ENCODE measurements around the gene BSCL2. TPM values are rescaled to one million over a fixed set of nuclear protein-coding genes. Genes with fewer than 3 reads are reported as not detected.

Gene BSCL2
- total RNA-seq, 2 donors from 2014 or later, result 36.5 to 65.5 TPM

DNA sequence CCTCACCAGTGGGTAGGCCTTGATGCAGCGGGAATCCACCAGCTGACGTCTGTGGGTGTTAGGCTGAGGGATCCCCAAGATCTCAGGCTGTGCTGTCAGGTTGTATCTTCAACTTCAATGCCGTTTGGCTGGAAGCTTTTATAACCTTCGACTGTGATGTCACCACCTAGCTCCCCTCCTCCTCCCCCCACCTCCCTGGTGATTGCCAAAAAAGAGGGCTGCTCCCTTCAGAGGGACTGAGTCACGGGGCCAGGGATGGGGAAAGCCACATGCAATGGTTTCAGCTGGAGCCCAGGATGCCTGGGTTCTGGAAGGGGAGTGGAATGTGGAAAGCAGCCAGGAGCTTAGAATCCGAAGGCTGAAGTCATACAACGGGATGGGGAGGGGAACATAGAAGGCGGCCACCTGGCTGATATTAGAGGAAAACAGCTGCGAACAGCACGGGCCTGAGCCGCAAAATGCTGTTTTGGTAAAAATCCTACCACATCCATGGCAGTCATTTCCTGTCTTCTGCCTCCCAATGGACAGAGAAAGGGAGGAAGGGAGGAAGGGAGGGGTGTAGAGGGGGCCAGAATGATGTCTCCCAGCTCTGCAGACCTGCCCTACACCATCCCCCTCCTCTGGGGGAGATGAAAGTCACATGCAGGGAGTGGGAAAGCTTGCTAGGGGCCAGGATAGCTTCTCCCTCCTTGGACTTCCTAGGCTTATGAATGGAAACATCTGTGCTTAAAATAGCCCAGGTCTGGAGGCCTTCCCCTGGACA is 17.6 kb downstream of the BSCL2 start, which contains the start of gene LRRN4CL:
Gene LRRN4CL (minus strand): TSS at position 110 of the 763 bp plus-strand sequence. CDS start 1,022 bp downstream, outside the sequence.
- intact Hi-C loops (cut with DNase I), result loop anchor here (10.0 kb wide), 2 partner anchors 95 to 295 kb away; partner anchors contain the start of gene TUT1
- TF ChIP-seq, protein P1, sequence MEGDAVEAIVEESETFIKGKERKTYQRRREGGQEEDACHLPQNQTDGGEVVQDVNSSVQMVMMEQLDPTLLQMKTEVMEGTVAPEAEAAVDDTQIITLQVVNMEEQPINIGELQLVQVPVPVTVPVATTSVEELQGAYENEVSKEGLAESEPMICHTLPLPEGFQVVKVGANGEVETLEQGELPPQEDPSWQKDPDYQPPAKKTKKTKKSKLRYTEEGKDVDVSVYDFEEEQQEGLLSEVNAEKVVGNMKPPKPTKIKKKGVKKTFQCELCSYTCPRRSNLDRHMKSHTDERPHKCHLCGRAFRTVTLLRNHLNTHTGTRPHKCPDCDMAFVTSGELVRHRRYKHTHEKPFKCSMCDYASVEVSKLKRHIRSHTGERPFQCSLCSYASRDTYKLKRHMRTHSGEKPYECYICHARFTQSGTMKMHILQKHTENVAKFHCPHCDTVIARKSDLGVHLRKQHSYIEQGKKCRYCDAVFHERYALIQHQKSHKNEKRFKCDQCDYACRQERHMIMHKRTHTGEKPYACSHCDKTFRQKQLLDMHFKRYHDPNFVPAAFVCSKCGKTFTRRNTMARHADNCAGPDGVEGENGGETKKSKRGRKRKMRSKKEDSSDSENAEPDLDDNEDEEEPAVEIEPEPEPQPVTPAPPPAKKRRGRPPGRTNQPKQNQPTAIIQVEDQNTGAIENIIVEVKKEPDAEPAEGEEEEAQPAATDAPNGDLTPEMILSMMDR (IDR thresholded peaks at IDR 0.05), result no peak
- Histone ChIP-seq H3K9ac (ENCODE audit: low read depth in 2 of 2, low read length in 2 of 2) (peak within 1 kb of the TSS; percentile 32 to 43), H3K27ac (peak within 1 kb of the TSS; percentile 32), H3K36me3 (no peaks in the 10 kb centered on the region), H3K9me3 (no peaks in the 10 kb centered on the region), H3K27me3 (peaks cover 8% of the 10 kb centered on the region), H3K4me1 (no peaks in the 10 kb centered on the region), H3K4me3 (peak within 1 kb of the TSS; percentile 10)
- peak; percentile 56 for DNase-seq

DNA sequence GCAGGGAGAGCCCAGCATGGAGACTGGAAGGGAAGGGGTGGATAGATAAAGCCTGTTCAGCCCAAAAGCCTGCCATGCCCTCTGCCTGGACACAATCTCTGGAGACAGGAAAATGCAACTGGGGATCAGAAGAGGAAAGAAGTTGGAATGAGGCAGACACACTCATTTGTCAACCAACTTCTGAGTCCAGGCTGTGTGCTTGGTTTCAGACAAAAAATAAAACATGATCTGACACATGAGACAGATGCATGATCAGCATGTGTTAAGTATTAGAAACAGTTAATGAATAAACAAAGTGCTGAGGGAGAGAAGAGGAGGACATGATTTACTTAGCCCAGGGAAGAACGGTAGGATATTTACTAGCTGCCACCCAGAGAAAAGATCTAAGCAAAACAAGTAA is 18.7 kb downstream of the BSCL2 start:
- Histone ChIP-seq H3K9ac (ENCODE audit: low read depth in 2 of 2, low read length in 2 of 2) (peak overlapping the region in 1 of 2 donors; percentile 32), H3K9me3 (no peaks in the 10 kb centered on the region), H3K27ac (peak overlapping the region; percentile 32), H3K4me1 (no peaks in the 10 kb centered on the region), H3K4me3 (peak overlapping the region; percentile 10), H3K36me3 (no peaks in the 10 kb centered on the region), H3K27me3 (peaks cover 8% of the 10 kb centered on the region)
- DNase-seq, result no peak
- intact Hi-C loops (cut with DNase I), result no loop called here
- TF ChIP-seq, protein P1 (IDR thresholded peaks at IDR 0.05), result no peak

DNA sequence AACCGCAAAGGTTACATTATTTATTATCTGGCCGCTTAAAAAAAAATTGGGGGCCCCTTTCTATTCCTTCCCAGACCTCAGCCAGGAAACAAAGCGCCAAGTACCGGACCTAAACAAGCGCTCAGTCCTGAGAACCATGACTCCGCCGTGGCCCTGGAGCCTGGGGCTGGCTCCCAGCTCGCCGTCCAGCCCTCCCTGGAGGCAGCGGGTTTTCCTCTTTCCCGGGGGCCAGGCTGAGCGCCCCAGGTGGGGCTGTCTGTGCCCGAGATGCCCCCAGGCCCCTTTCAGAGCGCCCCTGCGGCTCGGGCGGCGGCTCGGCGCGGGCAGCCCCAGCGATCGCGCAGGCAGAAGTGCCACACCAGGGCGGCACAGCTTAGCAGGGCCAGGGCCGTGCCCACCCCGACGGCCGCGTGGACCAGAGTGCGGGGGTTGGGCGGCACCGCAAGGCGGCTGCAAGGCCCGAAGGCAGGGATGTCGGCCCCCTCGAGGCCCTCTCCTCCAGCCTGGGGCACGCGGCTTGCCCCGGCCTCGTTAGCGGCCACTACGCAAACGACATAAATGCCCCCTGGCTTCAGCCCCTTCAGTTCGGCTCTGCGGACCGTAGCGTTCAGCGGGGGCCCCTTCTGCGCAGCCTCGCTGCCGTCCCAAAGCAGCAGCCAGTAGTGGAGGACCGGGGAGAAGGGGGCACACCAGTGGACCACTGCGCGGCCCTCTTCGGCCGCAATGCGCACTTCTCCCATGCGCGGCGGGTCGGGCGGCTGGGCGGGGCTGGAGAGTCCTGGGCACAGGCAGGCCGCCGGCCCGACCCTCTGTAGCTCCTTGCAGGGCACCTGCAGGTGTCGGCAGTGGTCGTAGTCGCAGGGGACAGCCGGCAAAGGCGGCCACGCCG is 19.5 kb downstream of the BSCL2 start:
- peaks cover 8% of the 10 kb centered on the region for H3K27me3 ChIP-seq
- H3K36me3 ChIP-seq, result no peaks in the 10 kb centered on the region
- H3K9ac ChIP-seq (ENCODE audit: low read depth in 2 of 2, low read length in 2 of 2), result peak overlapping the region; percentile 12 to 32
- H3K4me3 ChIP-seq, result peak overlapping the region; percentile 10
- DNase-seq, result no peak
- intact Hi-C loops (cut with DNase I), result no loop called here
- no peaks in the 10 kb centered on the region for H3K9me3 ChIP-seq
- peak overlapping the region; percentile 32 for H3K27ac ChIP-seq
- H3K4me1 ChIP-seq, result no peaks in the 10 kb centered on the region
- TF ChIP-seq, protein P1 (IDR thresholded peaks at IDR 0.05), result no peak

DNA sequence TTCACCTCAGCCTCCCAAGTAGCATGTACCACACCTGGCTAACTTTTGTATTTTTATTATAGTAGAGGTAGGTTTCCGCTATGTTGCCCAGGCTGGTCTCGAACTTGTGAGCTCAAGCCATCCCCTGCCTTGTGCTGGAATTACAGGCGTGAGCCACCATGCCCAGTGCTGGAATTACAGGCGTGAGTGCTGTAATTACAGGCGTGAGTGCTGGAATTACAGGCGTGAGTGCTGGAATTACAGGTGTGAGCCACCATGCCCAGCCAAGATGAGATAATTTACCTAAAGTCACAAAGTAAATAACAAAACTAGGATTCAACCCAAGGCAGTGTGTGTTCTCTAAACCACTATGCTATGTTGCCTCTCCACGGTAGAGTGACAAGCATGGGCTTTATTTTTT is 24.7 kb downstream of the BSCL2 start:
- no peak overlapping the region for H3K27ac ChIP-seq
- no peak overlapping the region for H3K9ac ChIP-seq (ENCODE audit: low read depth in 2 of 2, low read length in 2 of 2)
- DNase-seq, result no peak
- no peaks in the 10 kb centered on the region for H3K36me3 ChIP-seq
- no peaks in the 10 kb centered on the region for H3K27me3 ChIP-seq
- no peaks in the 10 kb centered on the region for H3K9me3 ChIP-seq
- intact Hi-C loops (cut with DNase I), result no loop called here
- H3K4me1 ChIP-seq, result peaks cover 8% of the 10 kb centered on the region
- no peak overlapping the region for H3K4me3 ChIP-seq
- TF ChIP-seq, protein P1 (IDR thresholded peaks at IDR 0.05), result no peak

DNA sequence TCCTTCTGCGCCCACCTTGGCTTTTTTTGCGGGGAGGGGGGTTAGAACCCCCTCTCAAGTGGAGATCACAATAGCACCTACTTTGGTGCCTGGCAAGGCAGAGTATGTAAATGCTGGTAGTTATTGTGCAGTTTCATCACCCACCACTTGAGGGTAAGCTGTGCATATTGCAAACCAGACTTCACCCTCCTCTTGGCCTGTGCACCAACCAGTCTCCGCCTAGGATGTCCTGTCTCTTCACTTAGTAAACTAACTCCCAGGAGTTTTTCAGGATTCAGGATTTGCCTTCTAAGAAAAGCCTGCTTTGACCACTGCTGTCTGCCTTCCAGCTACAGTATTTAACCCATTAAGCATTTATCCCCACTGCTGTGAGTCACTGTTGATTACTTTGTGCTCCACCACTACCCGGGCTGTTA is 26.4 kb downstream of the BSCL2 start:
- Histone ChIP-seq H3K27ac (no peak overlapping the region), H3K36me3 (no peaks in the 10 kb centered on the region), H3K4me1 (peaks cover 11% of the 10 kb centered on the region), H3K9ac (ENCODE audit: low read depth in 2 of 2, low read length in 2 of 2) (peak overlapping the region in 1 of 2 donors; percentile 56), H3K27me3 (no peaks in the 10 kb centered on the region), H3K9me3 (no peaks in the 10 kb centered on the region), H3K4me3 (no peak overlapping the region)
- intact Hi-C loops (cut with DNase I), result no loop called here
- peak; percentile 59 for DNase-seq
- TF ChIP-seq, protein P1 (IDR thresholded peaks at IDR 0.05), result peak; percentile 27

Measured in colonic mucosa (tissue), 4 donors.